ACC112 (cell line): ENCODE data around the gene UFSP2.

Source experiments
- H2AFZ ChIP-seq: fragments of 200-600 bp; sonication (generic); one replicate; pipeline ENCODE4 v1.6.0; 2017; ENCODE audit warnings: antibody characterized with exemption, low read length; ENCODE audit not compliant: unreplicated experiment
- H3K27ac ChIP-seq: fragments of 200-600 bp; sonication (generic); 2 replicates; pipeline ENCODE4 v1.5.1; 2014; ENCODE audit warnings: low read depth, mild to moderate bottlenecking, antibody characterized with exemption, low read length, moderate library complexity
- H3K27me3 ChIP-seq: fragments of 200-600 bp; sonication (generic); 2 replicates; pipeline ENCODE4 v1.6.1; 2014; ENCODE audit warnings: mild to moderate bottlenecking, antibody characterized with exemption, low read length, moderate library complexity, mixed read lengths; ENCODE audit not compliant: insufficient read depth
- H3K36me3 ChIP-seq: fragments of 200-600 bp; sonication (generic); 2 replicates; pipeline ENCODE4 v1.6.1; 2016; ENCODE audit warnings: mild to moderate bottlenecking, antibody characterized with exemption, low read length, moderate library complexity, mixed read lengths; ENCODE audit not compliant: insufficient read depth
- H3K4me1 ChIP-seq: fragments of 200-600 bp; sonication (generic); one replicate; pipeline ENCODE4 v1.6.1; 2016; ENCODE audit warnings: low read length, mixed read lengths; ENCODE audit not compliant: insufficient read depth, unreplicated experiment, control insufficient read depth
- H3K4me3 ChIP-seq: fragments of 200-600 bp; sonication (generic); 2 replicates; pipeline ENCODE4 v1.5.1; 2014; ENCODE audit warnings: mild to moderate bottlenecking, low read depth, low read length
- H3K79me2 ChIP-seq: fragments of 200-600 bp; sonication (generic); one replicate; pipeline ENCODE4 v1.6.0; 2016; ENCODE audit warnings: low read length; ENCODE audit not compliant: control insufficient read depth, unreplicated experiment, insufficient read depth

UFSP2 gene, protein sequence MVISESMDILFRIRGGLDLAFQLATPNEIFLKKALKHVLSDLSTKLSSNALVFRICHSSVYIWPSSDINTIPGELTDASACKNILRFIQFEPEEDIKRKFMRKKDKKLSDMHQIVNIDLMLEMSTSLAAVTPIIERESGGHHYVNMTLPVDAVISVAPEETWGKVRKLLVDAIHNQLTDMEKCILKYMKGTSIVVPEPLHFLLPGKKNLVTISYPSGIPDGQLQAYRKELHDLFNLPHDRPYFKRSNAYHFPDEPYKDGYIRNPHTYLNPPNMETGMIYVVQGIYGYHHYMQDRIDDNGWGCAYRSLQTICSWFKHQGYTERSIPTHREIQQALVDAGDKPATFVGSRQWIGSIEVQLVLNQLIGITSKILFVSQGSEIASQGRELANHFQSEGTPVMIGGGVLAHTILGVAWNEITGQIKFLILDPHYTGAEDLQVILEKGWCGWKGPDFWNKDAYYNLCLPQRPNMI

DNA sequence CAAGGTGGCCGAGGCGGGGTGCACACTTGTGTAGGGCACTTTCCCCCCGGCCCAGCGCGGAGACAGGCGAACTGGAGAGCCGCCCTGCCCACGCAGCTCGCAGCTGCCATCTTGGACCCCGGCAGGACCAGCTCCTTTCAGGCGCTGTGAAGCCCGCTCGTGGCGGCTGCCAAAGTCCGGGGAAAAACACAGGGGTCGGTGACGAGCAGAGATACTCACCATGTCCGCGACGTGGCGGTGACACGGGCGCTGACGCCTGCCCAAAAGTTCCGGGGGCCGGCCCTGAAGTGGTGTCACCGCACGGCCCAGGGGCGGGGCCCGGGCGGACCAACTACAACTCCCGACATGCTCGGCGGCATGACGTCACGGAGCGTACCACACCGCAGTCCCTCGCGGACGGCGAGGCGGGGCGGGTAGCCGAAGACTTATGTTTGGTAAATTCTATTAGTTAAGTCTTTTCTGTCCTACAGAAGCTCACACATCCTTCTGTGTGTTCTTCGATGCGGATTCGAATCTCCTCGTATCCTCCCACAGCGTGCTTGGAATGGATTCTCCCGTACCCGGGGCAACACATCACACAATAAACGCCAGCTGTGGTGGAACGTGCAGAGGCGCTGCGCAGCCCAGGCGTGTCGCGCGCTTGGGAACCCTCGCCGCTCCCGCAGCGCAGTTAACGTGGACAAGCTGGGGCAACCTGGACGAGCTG is at the start of gene UFSP2:
UFSP2 (minus strand) TSS at position 318 of the 706 bp plus-strand sequence; CDS start at position 222, 96 bp downstream.
- peaks cover 4% of the 10 kb centered on the region; the same call in 1 of the 2 replicates for H3K36me3 ChIP-seq
- peak within 1 kb of the TSS; percentile 97 for H3K27ac ChIP-seq
- peak within 1 kb of the TSS; percentile 92 for H2AFZ ChIP-seq
- H3K79me2 ChIP-seq, result peaks cover 28% of the 10 kb centered on the region
- H3K27me3 ChIP-seq, result no peaks in the 10 kb centered on the region
- H3K4me1 ChIP-seq, result peaks cover 21% of the 10 kb centered on the region
- peak within 1 kb of the TSS; percentile 95 for H3K4me3 ChIP-seq

DNA sequence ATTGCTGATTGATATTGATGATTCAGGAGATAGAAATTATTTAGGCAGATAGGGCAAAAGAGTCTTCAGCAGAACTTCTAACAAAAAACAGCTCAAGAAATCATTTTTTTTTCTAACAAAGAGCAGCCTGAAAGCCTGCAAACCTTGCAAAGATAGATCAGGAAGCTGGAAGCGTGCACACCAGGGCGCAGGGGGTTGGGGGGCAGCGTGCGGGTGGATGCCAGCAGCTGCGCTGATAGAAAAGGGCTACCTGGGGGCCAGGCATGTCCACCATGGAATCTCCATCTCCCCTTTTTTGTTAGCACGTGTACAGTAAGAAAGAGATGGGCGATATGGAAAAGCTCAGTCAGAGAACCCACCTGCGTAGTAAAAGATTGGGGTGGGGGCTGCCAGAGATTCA is 47.5 kb upstream of the UFSP2 start:
- no peak overlapping the region for H3K4me3 ChIP-seq
- no peak overlapping the region for H3K27ac ChIP-seq
- H3K79me2 ChIP-seq, result no peaks in the 10 kb centered on the region
- H2AFZ ChIP-seq, result no peak overlapping the region
- H3K36me3 ChIP-seq, result no peaks in the 10 kb centered on the region
- H3K4me1 ChIP-seq, result no peaks in the 10 kb centered on the region
- peaks cover 19% of the 10 kb centered on the region for H3K27me3 ChIP-seq

DNA sequence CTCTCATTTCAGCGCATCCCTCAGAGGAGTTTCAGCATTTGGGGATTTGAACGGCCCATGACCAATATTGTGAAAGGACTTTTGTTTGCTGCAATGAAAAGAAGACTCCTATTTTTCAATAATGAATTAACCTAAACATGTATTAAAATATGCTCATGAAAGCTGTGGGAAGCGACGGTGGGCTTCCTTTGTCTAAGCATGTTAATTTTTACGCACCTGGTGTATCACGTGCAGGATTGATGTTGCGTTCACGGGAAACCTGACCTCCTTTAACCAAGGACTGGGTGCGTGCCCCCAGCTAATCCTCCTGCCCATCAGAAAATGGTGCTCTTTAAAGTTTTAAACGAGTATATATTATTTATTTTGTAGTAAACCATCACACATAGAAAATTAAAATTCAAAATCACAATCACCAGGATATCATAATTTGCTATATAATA is 46.4 kb upstream of the UFSP2 start:
- peak overlapping the region; percentile 98 for H3K4me3 ChIP-seq
- H3K4me1 ChIP-seq, result no peaks in the 10 kb centered on the region
- no peaks in the 10 kb centered on the region for H3K79me2 ChIP-seq
- H2AFZ ChIP-seq, result peak overlapping the region; percentile 97
- H3K27ac ChIP-seq, result no peak overlapping the region
- H3K27me3 ChIP-seq, result peaks cover 19% of the 10 kb centered on the region
- no peaks in the 10 kb centered on the region for H3K36me3 ChIP-seq

DNA sequence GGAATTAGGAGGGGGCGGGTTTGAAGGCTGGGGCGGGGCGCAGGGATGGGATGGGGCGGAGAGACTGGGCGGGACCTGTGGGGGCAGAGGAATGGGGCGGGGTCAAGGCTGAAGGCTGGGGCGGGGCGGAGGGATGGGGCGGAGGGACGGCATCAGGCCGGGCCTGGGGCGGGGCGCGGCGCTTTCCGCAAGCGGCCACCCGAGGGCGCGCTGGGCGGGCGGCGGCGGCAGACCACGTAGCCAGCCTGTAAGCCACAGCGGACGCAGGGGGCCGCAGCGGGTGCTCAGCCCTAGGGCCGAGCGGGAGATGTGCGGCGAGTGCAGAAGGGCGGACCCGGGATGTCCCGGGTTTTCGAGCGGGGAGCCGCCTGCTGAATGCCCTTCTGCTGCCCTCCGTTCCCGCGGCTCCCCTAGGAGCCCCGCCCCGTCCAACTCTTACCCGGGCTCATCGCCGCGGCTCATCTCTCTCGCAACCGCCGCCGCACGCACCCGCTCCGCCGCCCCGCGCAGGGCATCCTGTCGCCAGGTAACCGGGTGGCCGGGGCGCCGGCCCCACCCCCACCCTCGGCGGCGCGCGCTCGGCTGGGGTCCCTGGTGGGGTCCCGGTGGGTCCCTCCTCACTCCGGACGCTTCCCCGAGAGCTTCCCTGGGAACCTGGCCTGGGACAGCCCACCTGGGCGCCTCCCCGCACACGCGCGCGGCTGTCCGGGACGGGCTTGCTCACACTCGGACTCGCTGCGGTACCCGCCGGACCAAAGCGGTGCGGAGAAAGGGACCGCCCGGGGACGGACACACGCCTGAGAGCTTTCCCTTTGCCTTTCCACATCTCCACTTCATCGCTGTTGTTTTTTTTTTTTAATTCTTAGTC is 45.7 kb upstream of the UFSP2 start, which contains the start of gene CCDC110:
CCDC110 (minus strand) TSS at position 499 of the 868 bp plus-strand sequence; CDS start at position 449, 50 bp downstream.
- peak within 1 kb of the TSS; percentile 100 for H2AFZ ChIP-seq
- no peaks in the 10 kb centered on the region for H3K79me2 ChIP-seq
- no peaks in the 10 kb centered on the region for H3K36me3 ChIP-seq
- peaks cover 19% of the 10 kb centered on the region for H3K27me3 ChIP-seq
- H3K4me3 ChIP-seq, result peak within 1 kb of the TSS; percentile 98
- no peak within 1 kb of the TSS for H3K27ac ChIP-seq
- peaks cover 4% of the 10 kb centered on the region for H3K4me1 ChIP-seq

DNA sequence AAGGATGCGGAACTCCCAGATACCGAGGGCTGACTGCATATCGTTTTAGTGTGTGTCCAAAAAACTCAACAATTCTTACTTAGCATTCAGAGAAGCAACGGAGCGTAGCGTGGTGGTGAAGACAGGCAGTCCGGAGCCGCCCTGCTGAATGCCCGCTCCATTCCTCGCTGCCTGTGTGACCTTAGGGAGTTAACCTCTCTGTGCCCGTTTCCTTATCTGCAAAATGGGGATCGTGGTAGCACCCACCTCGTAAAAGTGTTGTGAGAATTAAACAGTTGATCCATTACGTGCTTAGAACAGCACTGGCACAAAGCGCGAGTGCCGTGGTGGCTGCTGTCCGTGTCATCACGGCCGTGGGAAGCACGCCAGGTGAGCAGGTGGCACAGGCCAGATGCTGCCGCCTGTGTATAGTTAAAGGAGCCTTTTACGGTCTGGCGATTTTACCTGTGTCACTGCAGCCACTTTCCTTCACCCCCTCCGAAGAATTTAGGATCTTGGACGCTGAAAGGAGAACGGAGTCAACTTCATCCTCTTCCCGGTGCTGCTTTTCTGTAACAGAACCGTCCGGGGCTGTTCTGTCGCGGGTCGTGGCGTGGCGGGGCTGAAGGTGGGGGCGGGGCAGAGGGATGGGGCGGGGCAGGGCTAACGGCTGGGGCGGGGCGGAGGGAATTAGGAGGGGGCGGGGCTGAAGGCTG is 44.9 kb upstream of the UFSP2 start:
- Histone ChIP-seq H3K4me1 (peaks cover 5% of the 10 kb centered on the region), H3K79me2 (no peaks in the 10 kb centered on the region), H3K4me3 (peak overlapping the region; percentile 98), H3K27ac (no peak overlapping the region), H3K36me3 (no peaks in the 10 kb centered on the region), H2AFZ (peak overlapping the region; percentile 100), H3K27me3 (peaks cover 19% of the 10 kb centered on the region)

DNA sequence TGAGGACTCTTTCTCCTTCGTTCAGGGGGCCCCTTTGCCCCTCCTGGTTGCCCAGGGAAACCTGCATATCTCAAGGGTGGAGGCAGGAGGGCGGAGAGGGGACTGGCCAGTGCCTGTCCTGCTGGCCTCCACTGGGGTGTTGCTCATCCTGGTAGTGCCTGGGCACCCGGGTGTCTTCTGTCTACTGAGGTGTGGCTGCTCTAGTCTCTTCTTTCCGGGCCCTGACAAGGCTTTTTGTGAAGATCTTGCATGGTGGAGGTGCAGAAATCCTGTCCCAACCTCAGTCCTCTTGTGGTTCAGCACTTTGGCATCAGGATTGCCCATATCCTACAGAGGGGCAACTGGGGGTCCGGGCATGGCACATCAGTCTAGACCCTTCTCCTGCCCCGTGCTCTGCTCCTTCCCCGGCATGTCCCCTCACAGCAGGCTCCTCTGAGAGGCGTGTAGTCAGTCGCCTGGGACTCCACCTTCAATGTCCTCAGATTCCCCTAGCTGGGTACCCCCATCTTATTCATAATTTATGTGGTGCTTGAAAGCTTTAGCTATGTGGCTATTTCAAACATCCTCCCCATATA is 43.9 kb upstream of the UFSP2 start:
- Histone ChIP-seq H3K27ac (no peak overlapping the region), H3K36me3 (no peaks in the 10 kb centered on the region), H2AFZ (no peak overlapping the region), H3K4me3 (no peak overlapping the region), H3K79me2 (no peaks in the 10 kb centered on the region), H3K4me1 (peaks cover 5% of the 10 kb centered on the region), H3K27me3 (peaks cover 19% of the 10 kb centered on the region)

DNA sequence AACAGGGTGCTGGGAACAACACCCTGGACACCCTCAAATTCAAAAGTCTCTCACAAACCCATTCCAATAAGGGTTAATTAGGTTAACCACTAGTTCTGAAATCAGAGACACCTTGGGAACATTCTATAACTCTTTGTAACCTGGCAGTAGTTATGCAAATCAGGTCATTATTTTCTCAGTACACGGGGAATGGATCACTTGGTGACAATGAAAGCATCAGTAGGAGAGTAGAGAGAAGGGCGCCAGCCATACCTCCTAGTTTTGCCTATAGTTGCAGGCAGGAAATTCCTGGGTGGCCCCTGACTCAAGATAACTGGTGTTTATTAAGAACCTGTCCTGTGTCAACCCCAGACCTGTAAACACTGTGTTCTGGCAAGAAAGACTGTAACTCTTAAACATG is 43.2 kb upstream of the UFSP2 start:
- Histone ChIP-seq H3K36me3 (no peaks in the 10 kb centered on the region), H3K4me3 (no peak overlapping the region), H2AFZ (no peak overlapping the region), H3K79me2 (no peaks in the 10 kb centered on the region), H3K27ac (no peak overlapping the region), H3K27me3 (peaks cover 19% of the 10 kb centered on the region), H3K4me1 (peaks cover 5% of the 10 kb centered on the region)

DNA sequence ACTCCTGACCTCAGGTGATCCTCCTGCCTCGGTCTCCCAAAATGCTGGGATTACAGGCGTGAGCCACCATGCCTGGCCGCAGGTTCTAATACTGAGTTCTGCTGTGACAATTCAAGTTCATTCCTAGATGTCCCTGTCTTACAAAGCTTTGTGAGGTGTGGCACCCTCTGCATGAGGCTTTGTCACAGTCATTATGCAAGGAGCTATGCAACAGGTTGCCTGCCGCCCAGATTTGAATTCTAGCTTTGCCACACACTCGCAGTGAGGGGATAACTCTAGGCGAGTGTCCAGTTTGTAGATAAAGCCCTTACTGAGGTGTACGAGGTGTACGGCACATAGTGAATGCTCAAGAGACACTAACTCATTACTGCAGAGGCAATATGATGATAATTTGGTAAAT is 42.2 kb upstream of the UFSP2 start:
- no peaks in the 10 kb centered on the region for H3K36me3 ChIP-seq
- peaks cover 5% of the 10 kb centered on the region for H3K4me1 ChIP-seq
- peaks cover 19% of the 10 kb centered on the region for H3K27me3 ChIP-seq
- H2AFZ ChIP-seq, result no peak overlapping the region
- no peak overlapping the region for H3K27ac ChIP-seq
- no peaks in the 10 kb centered on the region for H3K79me2 ChIP-seq
- no peak overlapping the region for H3K4me3 ChIP-seq

DNA sequence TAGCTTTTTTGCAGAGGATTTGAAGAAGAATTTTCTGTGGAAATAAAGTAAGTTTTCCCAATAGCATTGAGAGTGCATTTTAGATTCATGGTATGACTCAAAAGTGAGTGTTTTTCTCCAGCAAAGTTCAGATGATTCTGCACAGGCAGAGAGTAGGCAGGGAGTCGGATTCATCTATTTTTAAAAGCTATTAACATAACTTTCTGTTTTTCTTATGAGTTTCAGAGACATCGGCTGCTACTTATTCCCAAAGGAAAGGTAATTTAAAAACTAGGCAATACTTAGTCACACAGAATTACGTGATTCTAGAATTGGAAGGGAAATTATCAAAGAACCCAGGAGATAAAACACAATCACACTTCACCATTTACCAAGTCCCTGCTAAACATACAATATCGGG is 41.3 kb upstream of the UFSP2 start:
- peak overlapping the region; percentile 54 for H2AFZ ChIP-seq
- no peaks in the 10 kb centered on the region for H3K79me2 ChIP-seq
- peaks cover 5% of the 10 kb centered on the region for H3K4me1 ChIP-seq
- peak overlapping the region; percentile 56 for H3K4me3 ChIP-seq
- H3K27ac ChIP-seq, result no peak overlapping the region
- no peaks in the 10 kb centered on the region for H3K36me3 ChIP-seq
- H3K27me3 ChIP-seq, result peaks cover 19% of the 10 kb centered on the region
